ENCODE results near the gene B9D2.
"Not testable (repeated sequence)": the region's sequence is repeated elsewhere in the genome, so short reads cannot be mapped to it uniquely, and the experiment has no call there.

B9D2 gene

DNA sequence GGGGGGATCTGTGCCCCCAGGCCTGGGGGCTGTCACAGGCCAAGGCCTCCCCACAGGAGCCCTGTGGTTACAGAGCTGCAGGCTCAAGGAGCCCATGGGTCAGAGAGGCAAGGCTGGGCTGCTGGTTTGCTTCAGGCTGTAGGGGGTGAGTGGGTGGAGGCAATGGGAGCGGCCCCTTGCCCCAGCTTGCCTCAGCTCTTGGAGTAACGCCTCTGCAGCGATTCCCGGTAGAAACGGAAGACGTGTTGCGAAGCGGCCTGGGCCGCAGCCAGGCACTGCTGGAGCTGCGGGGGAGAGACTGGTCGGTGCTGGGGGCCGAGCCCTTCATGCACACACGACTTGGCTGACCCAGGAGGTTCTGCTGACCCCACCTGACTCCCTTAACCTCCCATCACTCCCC, 22.5 kb upstream of the B9D2 start:
- no peak for DNase-seq

- DNase-seq, result no peak
These were observed 20.4 kb upstream of the B9D2 start for GRCh38 chr19:41384351-41384750.

GRCh38 chr19:41381536-41381935, 17.6 kb upstream of the B9D2 start:
- DNase-seq, result not testable (repeated sequence)

DNA sequence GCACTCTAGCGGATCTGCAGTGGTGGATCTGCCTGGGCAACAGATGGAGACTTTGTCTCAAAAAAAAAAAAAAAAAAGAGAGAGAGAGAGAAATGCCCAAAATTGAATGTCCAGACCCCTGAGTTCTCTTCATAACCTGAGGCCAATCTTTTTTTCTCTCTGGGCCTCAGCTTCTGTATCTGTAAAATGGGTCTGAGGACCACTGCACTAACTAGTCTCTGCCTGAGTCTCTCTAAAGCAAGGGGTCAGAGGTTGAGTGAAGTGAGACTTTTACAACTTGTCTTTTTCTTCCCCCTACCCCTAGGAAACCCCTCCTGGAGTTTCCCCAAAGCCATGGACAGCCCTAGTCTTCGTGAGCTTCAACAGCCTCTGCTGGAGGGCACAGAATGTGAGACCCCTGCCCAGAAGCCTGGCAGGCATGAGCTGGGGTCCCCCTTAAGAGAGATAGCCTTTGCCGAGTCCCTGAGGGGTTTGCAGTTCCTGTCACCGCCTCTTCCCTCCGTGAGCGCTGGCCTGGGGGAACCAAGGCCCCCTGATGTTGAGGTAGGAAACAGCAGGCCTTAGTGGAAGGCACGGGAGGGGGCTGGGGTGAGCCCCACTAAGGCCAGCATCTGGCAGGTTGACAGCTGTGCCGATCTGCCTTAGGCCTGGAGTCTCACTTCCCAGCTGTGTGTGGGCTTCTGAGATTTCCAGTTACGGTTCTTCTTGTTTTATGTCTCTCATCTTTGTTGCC, 14.2 kb upstream of the B9D2 start:
- peak; percentile 80 for DNase-seq

DNA sequence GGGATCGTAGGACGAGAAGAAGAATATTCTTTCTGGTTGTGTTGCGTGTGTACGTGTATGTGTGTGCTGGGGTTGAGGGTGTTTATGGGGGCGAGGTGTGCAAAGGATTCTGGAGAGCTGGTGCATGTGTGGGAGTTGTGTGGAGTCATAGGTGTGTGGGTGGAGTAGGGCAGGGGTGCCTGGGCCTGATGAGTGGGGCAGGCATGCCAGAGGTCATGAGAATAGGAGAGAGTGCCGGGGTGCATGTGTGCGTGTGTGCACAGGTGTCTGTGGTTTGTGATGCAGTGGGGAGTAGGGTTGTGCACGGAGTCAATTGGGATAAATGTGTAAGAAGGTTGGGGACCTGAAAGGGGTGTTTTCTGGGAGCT, 13.0 kb upstream of the B9D2 start:
- no peak for DNase-seq

DNA sequence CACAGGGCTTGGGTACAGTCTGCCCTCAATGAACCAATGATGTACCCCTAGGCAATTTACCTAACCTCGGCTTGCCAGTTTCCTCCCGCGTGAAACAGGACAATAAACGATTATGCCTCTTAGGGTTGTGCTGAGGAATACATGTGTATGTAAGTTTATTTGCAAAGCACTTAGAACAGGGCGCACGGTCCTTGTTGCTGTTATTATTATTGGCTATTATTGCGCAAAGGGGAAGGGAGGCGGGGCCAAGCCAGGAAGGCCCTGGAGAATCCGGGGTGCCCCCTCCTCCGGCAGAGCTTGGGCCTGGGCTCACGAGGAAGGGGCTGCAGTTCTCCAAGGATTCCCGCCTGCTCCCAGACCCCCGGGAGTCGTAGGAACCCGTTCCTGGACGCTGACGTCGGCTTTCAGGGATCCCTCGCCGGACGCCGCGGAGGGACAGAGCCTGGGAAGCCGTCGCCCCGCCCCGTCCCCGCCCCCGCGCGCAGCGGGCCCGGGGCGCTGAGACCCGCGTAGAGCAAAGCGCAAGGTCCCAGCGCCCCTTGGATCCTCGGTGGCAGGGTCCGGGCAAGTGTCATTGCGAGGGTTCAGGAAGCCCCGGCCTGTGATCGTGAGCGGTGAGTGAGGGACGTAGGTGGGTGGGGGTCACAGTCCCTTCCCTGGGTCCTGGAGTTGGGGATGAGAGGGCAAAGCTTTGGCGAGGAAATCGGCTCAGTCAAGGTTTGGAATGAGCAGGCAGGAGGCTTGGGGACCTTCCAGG, 12.5 kb upstream of the B9D2 start, which contains the start of gene TMEM91:
TMEM91 (plus strand) TSS at position 293 of the 757 bp plus-strand sequence. CDS start 1,777 bp downstream, outside the sequence.
- DNase-seq, result peak; percentile 49

- DNase-seq, result no peak
These were observed 10.0 kb upstream of the B9D2 start for GRCh38 chr19:41373993-41374392.

DNA sequence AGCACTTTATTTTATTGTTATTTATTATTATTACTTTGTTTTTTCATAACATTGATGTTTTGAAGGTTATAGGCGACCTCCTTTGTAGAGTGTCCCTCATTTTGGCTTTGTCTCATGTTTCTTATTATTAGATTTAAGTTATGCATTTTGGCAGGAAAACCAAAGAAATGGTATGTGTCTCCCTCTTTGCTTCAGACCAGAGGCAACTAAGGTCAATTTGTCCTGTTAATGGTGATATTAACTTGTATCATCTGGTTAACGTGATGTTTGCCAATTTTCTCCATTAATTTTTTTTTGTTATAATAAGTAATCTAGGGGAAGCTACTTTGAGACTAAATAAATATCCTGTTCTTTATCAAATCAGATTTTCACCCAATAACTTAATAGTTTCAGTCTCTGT, 8.6 kb upstream of the B9D2 start:
- DNase-seq, result no peak

- no peak for DNase-seq
These were observed 7.6 kb upstream of the B9D2 start for GRCh38 chr19:41371541-41371940.

DNA sequence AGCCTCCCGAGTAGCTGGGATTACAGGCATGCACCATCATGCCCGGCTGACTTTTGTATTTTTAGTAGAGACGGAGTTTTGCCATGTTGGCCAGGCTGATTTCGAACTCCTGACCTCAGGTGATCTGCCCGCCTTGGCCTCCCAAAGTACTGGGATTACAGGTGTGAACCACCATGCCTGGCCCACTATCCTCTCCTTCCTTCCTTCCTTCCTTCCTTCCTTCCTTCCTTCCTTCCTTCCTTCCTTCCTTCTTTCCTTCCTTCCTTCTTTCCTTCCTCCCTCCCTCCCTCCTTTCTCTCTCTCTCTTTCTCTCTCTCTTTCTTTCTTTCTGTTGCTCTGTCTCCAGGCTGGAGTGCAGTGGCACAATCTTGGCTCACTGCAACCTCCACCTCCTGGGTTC, 7.2 kb upstream of the B9D2 start:
- not testable (repeated sequence) for DNase-seq

DNA sequence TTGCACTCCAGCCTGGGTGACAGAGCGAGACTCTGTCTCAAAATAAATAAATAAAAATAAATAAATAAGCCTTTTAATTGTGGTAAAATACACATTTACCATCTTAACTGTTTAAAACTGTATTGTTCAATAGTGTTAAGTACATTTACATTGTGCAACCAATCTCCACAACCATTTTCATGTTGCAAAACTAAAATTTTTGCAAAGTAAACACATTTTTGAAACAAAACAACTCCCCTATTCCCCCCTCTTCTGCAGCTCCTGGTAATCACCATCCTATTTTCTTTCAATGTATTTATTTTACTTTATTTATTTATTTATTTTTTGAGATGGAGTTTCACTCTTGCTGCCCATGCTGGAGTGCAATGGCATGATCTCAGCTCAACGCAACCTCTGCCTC, 5.8 kb upstream of the B9D2 start:
- DNase-seq, result no peak

- DNase-seq, result peak; percentile 91
These were observed 3.9 kb upstream of the B9D2 start for GRCh38 chr19:41367848-41368301.

GRCh38 chr19:41366089-41366488, 2.1 kb upstream of the B9D2 start:
- peak; percentile 72 for DNase-seq

GRCh38 chr19:41364524-41365391, 809 bp upstream of the B9D2 start:
- peak; percentile 69 for DNase-seq

DNA sequence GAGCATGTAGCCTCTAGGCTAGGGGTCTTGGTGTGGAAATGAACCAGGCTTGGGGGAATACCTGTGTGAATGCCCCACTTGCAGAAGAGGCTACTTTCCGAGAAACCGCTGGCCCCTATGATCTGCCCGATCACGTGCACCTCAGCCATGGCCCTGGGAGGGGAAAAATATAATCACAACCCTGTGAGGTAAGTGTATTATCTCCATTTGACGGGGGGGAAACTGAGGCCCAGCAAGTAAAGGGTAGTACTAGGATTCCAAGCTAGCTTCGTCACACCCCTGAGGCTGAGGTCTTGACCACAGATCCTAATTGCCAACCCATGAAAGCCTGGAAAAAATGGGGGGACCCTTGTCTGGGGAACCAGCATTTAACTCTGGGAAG, 587 bp downstream of the B9D2 start:
- DNase-seq, result no peak

DNA sequence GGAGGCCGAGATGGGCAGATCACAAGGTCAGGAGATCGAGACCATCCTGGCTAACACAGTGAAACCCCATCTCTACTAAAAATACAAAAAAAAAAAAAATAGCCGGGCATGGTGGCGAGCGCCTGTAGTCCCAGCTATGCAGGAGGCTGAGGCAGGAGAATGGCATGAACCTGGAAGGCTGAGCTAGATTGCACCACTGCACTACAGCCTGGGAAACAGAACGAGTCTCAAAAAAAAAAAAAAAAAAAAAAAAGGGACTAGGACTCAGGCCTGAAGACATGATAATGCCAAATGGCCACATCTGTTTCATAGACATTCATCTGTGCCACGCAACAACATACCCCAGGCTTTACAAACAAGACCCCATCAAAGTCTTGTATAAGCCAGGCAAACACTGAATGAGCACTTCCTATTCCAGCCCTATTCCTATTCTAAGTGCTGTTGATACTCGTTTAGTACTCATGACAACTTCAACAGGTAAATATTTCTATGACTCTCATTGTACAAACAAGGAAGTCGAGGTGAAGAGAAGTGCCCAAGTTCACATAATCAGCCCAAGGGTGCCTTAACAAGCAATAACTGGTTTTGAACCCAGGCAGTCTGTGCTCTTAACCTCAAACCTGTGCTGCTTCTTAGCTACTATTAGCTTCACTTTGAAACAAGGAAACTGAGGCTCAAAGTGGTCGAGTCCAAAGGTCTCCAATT, 1.7 kb downstream of the B9D2 start:
- DNase-seq, result no peak

DNA sequence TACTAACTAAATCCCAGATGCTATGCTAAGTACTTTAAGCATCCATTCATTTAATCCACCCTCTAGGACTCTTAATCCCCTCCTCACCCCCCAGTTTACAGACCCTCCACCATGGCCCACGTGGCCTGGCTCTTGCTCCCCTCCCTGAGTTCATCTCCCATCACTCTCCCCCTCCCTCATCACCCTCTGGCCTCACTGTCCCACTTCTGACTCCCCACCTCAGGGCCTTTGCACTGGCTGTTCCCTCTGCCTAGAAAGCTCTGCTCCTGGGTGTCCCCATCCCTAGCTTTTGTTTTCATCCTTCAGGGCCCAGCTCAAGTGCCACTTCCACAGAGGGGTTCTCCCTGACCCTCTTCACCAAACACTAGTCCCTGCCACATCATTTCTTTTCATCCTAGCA, 4.2 kb downstream of the B9D2 start:
- no peak for DNase-seq

DNA sequence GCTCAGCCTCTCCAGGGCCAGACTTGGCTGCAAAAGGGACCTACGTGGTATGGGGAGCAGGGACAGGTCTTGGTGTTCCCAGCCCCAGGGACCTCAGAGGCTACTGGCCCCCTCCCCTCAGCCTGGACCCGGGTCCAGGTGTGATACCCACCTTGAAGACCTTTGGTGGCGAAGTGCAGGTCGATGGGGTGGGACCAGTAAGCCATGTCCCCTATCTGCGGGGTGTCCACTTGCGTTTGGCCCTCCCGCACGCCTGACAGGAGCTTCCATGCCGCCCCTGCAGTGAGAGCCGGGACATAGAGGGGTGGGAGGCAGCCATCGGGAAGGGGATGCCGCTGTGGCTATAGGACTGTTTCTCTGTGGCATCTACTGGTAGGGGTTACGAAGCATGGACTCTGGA, 6.2 kb downstream of the B9D2 start:
- no peak for DNase-seq

DNA sequence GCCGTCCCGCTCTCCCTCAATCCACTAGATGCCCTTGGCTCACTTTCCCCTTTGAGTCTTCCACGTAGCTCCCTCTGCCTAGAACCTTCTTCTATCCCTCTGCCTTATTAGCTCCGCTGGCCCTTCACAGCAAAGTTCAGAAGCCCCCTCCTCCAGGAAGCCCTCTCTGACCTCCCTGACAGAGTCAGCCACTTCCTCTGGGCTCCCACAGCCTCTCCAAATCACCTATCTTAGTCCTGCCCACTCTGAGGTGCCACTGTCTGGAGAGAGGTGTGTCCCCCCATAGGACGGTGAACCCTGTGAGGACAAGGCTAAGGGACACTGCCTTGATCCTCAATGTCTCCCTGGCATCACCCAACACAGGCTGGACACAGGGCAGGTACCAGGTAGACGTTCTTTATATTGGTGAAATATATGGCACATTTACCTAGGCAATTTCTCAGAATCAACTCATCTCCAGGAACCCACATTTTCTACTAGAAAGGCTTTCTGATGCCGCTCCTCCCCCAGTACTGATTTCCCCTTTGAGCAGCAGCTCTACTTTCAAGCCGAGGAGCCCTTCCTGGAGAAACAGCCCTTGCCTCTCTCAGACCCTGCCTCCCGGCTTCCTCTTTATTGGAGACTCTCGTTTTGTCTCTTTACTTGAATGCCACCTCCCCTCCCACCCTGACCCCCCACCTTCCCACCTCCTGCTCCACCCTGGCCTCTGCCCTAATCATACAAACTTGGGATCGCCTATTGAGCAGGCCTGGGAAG, 6.8 kb downstream of the B9D2 start:
- peak; percentile 62 for DNase-seq

- DNase-seq, result no peak
These were observed 8.1 kb downstream of the B9D2 start for GRCh38 chr19:41355802-41356201.

GRCh38 chr19:41355035-41355434, 8.9 kb downstream of the B9D2 start:
- no peak for DNase-seq

GRCh38 chr19:41354343-41354953, 9.5 kb downstream of the B9D2 start:
- no peak for DNase-seq
